ENCODE results near the gene ADIRF. TPM values are rescaled to one million over a fixed set of nuclear protein-coding genes. Genes with fewer than 3 reads are reported as not detected.
"Not testable (repeated sequence)": the region's sequence is repeated elsewhere in the genome, so short reads cannot be mapped to it uniquely, and the experiment has no call there.

The ADIRF gene
- total RNA-seq, 1 experiment from 2014 or later = 0.70 TPM

DNA sequence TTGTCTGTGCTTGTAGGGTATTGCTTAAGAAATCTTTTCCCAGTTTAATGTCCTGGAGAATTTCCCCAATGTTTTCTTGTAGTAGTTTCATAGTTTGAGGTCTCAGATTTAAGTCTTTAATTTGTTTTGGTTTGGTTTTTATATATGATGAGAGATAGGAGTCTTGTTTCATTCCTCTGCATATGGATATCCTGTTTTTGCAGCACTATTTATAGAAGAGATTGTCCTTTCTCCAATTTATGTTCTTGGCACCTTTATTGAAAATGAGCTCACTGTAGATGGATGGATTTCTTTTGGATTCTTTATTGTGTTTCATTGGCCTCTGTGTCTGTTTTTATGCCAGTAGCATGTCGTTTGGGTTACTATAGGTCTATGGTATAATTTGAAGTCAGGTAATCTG lies 20.2 kb downstream of the ADIRF start (continued):
- TF ChIP-seq, protein P1, sequence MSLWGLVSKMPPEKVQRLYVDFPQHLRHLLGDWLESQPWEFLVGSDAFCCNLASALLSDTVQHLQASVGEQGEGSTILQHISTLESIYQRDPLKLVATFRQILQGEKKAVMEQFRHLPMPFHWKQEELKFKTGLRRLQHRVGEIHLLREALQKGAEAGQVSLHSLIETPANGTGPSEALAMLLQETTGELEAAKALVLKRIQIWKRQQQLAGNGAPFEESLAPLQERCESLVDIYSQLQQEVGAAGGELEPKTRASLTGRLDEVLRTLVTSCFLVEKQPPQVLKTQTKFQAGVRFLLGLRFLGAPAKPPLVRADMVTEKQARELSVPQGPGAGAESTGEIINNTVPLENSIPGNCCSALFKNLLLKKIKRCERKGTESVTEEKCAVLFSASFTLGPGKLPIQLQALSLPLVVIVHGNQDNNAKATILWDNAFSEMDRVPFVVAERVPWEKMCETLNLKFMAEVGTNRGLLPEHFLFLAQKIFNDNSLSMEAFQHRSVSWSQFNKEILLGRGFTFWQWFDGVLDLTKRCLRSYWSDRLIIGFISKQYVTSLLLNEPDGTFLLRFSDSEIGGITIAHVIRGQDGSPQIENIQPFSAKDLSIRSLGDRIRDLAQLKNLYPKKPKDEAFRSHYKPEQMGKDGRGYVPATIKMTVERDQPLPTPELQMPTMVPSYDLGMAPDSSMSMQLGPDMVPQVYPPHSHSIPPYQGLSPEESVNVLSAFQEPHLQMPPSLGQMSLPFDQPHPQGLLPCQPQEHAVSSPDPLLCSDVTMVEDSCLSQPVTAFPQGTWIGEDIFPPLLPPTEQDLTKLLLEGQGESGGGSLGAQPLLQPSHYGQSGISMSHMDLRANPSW (CRISPR knock-in tag; conservative IDR thresholded peaks at IDR 0.05; ENCODE audit: low read depth) = no peak

GRCh38 chr10:86991362-86991761 lies 23.1 kb downstream of the ADIRF start:
- H3K27ac Mint-ChIP-seq; H3K9me3 Mint-ChIP-seq; ATAC-seq; H3K4me3 Mint-ChIP-seq; DNase-seq (ENCODE audit: low spot score); POLR2A ChIA-PET; H3K27me3 Mint-ChIP-seq (ENCODE audit: low read depth); CTCF ChIA-PET; H3K36me3 Mint-ChIP-seq: not testable (repeated sequence)
- peaks cover 15% of the 10 kb centered on the region for H3K4me1 Mint-ChIP-seq

DNA sequence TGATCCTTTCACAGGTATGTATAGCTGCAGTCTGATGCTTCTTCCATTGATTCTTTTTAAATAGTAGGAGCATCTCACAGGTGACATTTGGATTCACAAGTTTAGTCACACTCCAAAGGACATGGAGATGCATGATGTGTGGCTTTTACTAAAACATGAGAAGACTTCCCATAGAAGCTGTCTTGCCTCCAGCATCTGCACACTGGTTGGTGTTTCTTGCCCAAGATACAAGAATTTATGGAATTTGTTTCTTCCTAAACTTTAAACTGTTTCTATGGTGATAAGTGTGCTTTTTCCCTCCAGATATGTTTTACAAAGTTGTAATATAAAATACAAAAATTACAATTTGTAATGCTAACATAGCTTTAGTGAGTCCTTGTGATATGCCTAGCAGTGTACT lies 24.2 kb downstream of the ADIRF start:
- DNase-seq (ENCODE audit: low spot score) (no peak), ATAC-seq (no peak)
- Mint-ChIP-seq H3K4me1 (peaks cover 10% of the 10 kb centered on the region; the same call in 1 of the 2 replicates), H3K9me3 (no peaks in the 10 kb centered on the region), H3K27me3 (ENCODE audit: low read depth) (no peaks in the 10 kb centered on the region; the same call in 1 of the 2 replicates), H3K36me3 (no peaks in the 10 kb centered on the region), H3K27ac (no peak overlapping the region), H3K4me3 (no peak overlapping the region)
- no peak for TF ChIP-seq ATF2 (CRISPR knock-in tag; IDR thresholded peaks at IDR 0.05; ENCODE audit: borderline replicate concordance, low read depth)
- TF ChIP-seq GRHL2 (CRISPR knock-in tag; IDR thresholded peaks at IDR 0.05; ENCODE audit: insufficient replicate concordance, severe bottlenecking) = no peak
- TF ChIP-seq SMAD4 (CRISPR knock-in tag; IDR thresholded peaks at IDR 0.05) = no peak
- TF ChIP-seq NR2C2 (CRISPR knock-in tag; IDR thresholded peaks at IDR 0.05) = no peak
- TF ChIP-seq, protein P2, sequence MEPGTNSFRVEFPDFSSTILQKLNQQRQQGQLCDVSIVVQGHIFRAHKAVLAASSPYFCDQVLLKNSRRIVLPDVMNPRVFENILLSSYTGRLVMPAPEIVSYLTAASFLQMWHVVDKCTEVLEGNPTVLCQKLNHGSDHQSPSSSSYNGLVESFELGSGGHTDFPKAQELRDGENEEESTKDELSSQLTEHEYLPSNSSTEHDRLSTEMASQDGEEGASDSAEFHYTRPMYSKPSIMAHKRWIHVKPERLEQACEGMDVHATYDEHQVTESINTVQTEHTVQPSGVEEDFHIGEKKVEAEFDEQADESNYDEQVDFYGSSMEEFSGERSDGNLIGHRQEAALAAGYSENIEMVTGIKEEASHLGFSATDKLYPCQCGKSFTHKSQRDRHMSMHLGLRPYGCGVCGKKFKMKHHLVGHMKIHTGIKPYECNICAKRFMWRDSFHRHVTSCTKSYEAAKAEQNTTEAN (CRISPR knock-in tag; IDR thresholded peaks at IDR 0.05) = no peak
- no peak for TF ChIP-seq FOXP1 (CRISPR knock-in tag; IDR thresholded peaks at IDR 0.05; ENCODE audit: borderline replicate concordance)
- no peak for TF ChIP-seq FOXK1 (CRISPR knock-in tag; IDR thresholded peaks at IDR 0.05)
- TF ChIP-seq, protein P3, sequence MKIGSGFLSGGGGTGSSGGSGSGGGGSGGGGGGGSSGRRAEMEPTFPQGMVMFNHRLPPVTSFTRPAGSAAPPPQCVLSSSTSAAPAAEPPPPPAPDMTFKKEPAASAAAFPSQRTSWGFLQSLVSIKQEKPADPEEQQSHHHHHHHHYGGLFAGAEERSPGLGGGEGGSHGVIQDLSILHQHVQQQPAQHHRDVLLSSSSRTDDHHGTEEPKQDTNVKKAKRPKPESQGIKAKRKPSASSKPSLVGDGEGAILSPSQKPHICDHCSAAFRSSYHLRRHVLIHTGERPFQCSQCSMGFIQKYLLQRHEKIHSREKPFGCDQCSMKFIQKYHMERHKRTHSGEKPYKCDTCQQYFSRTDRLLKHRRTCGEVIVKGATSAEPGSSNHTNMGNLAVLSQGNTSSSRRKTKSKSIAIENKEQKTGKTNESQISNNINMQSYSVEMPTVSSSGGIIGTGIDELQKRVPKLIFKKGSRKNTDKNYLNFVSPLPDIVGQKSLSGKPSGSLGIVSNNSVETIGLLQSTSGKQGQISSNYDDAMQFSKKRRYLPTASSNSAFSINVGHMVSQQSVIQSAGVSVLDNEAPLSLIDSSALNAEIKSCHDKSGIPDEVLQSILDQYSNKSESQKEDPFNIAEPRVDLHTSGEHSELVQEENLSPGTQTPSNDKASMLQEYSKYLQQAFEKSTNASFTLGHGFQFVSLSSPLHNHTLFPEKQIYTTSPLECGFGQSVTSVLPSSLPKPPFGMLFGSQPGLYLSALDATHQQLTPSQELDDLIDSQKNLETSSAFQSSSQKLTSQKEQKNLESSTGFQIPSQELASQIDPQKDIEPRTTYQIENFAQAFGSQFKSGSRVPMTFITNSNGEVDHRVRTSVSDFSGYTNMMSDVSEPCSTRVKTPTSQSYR (CRISPR knock-in tag; IDR thresholded peaks at IDR 0.05) = no peak
- TF ChIP-seq MXD4 (CRISPR knock-in tag; IDR thresholded peaks at IDR 0.05; ENCODE audit: borderline replicate concordance) = no peak
- POLR2A ChIA-PET = no interaction called here
- CTCF ChIA-PET = no interaction called here

GRCh38 chr10:86992929-86993328 lies 24.6 kb downstream of the ADIRF start:
- peaks cover 6% of the 10 kb centered on the region; the same call in 1 of the 2 replicates for H3K4me1 Mint-ChIP-seq
- ChIA-PET POLR2A (no interaction called here), CTCF (no interaction called here)
- no peak overlapping the region for H3K4me3 Mint-ChIP-seq
- ATAC-seq (no peak), DNase-seq (ENCODE audit: low spot score) (no peak)
- TF ChIP-seq ETV6 (CRISPR knock-in tag; IDR thresholded peaks at IDR 0.05) (no peak), MYBL2 (CRISPR knock-in tag; IDR thresholded peaks at IDR 0.05) (no peak), ZNF396 (CRISPR knock-in tag; IDR thresholded peaks at IDR 0.05; ENCODE audit: borderline replicate concordance) (no peak)
- TF ChIP-seq, protein P4, sequence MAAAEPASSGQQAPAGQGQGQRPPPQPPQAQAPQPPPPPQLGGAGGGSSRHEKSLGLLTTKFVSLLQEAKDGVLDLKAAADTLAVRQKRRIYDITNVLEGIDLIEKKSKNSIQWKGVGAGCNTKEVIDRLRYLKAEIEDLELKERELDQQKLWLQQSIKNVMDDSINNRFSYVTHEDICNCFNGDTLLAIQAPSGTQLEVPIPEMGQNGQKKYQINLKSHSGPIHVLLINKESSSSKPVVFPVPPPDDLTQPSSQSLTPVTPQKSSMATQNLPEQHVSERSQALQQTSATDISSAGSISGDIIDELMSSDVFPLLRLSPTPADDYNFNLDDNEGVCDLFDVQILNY (CRISPR knock-in tag; IDR thresholded peaks at IDR 0.05) = no peak
- TF ChIP-seq, protein P5, sequence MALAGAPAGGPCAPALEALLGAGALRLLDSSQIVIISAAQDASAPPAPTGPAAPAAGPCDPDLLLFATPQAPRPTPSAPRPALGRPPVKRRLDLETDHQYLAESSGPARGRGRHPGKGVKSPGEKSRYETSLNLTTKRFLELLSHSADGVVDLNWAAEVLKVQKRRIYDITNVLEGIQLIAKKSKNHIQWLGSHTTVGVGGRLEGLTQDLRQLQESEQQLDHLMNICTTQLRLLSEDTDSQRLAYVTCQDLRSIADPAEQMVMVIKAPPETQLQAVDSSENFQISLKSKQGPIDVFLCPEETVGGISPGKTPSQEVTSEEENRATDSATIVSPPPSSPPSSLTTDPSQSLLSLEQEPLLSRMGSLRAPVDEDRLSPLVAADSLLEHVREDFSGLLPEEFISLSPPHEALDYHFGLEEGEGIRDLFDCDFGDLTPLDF (CRISPR knock-in tag; IDR thresholded peaks at IDR 0.05) = no peak
- no peak overlapping the region for H3K27ac Mint-ChIP-seq
- no peaks in the 10 kb centered on the region for H3K36me3 Mint-ChIP-seq
- H3K9me3 Mint-ChIP-seq = no peaks in the 10 kb centered on the region
- H3K27me3 Mint-ChIP-seq (ENCODE audit: low read depth) = no peaks in the 10 kb centered on the region; the same call in 1 of the 2 replicates

DNA sequence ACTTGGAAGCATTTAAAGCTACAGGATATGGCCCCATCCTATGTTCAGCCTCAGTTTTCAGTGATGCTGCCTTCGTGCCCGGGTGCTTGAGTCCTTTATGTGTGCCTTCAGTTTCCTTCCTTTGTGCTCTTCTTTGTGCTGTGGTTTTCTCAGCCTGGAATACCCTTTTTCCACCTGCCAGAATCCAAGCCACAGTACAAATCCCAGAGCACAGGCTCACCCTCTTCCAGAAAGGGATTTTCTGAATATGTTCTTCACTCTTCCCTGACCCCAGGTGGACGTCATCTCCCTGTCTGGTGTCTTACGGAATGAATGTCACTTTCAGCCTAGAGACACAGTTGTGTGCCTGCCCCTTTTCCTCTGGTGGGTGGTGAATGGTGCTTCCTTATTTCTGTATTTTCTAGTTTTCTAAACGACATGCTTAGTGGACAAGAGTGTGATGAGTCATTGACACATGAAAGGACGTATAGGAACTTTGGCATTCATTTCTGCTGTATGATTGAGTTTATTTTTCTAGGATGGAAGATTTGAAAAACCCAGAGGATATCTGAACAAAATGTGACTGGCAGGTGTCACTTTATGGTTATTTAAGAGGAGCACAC lies 31.6 kb downstream of the ADIRF start:
- POLR2A ChIA-PET = interaction anchor here (0.6 kb wide), 1 partner anchor 11 kb away, joined by 3 read pairs; no protein-coding TSS in a partner anchor
- H3K9me3 Mint-ChIP-seq; CTCF ChIA-PET; H3K27me3 Mint-ChIP-seq (ENCODE audit: low read depth); H3K4me1 Mint-ChIP-seq; ATAC-seq; H3K4me3 Mint-ChIP-seq; H3K36me3 Mint-ChIP-seq; H3K27ac Mint-ChIP-seq; DNase-seq (ENCODE audit: low spot score): not testable (repeated sequence)

Data from WTC11 (cell line).